HepG2 (cell line): Measurements from ENCODE around the gene ARL4D. TPM values are rescaled to one million over a fixed set of nuclear protein-coding genes. Genes with fewer than 3 reads are reported as not detected.
A peak's percentile ranks its signal among the peaks of the same experiment; 100 is the strongest.

ENCODE experiments used
- AFF4 ChIP-seq: sonication (generic); formaldehyde crosslinking; IDR thresholded peaks from 2 replicates; pipeline ENCODE4 v1.4.0; 2020; ENCODE audit warnings: missing genetic modification reagents
- ARID5B ChIP-seq: IDR thresholded peaks from 2 replicates; pipeline ENCODE4 v1.4.0; 2020; ENCODE audit warnings: mild to moderate bottlenecking, missing genetic modification reagents
- CENPT ChIP-seq: sonication (generic); formaldehyde crosslinking; IDR thresholded peaks from 2 replicates; pipeline ENCODE4 v1.8.0; 2022; ENCODE audit warnings: low read depth, mild to moderate bottlenecking, moderate library complexity, missing genetic modification reagents
- MNT ChIP-seq: fragments of 450-650 bp; IDR thresholded peaks from 2 replicates; pipeline ENCODE4 v1.6.1; 2016
- MTF1 ChIP-seq: sonication (generic); formaldehyde crosslinking; IDR thresholded peaks from 2 replicates; pipeline ENCODE4 v1.5.0; 2020; ENCODE audit warnings: missing genetic modification reagents
- NR2F6 ChIP-seq, 2 experiments: IDR thresholded peaks; 2 replicates each; pipeline ENCODE4 v1.6.1; 2016; ENCODE audit warnings: antibody characterized with exemption in 1 of 2, mild to moderate bottlenecking in 1 of 2
- PHB2 ChIP-seq: fragments of 450-650 bp; IDR thresholded peaks from 2 replicates; pipeline ENCODE4 v1.6.1; 2018; ENCODE audit not compliant: partially characterized antibody
- RBM22 ChIP-seq: fragments of 200-400 bp; formaldehyde crosslinking; optimal IDR thresholded peaks from 2 replicates; pipeline ENCODE3; 2017; ENCODE audit warnings: mild to moderate bottlenecking, low read length, moderate library complexity
- ZFP90 ChIP-seq: sonication (generic); formaldehyde crosslinking; IDR thresholded peaks from 2 replicates; pipeline ENCODE4 v1.8.0; 2022; ENCODE audit warnings: missing genetic modification reagents, mild to moderate bottlenecking, inconsistent platforms, borderline replicate concordance
- ZNF138 ChIP-seq: sonication (generic); formaldehyde crosslinking; IDR thresholded peaks from 2 replicates; pipeline ENCODE4 v1.5.0; 2020; ENCODE audit warnings: mild to moderate bottlenecking, low read depth, missing genetic modification reagents
- ZNF292 ChIP-seq: sonication (generic); formaldehyde crosslinking; IDR thresholded peaks from 2 replicates; pipeline ENCODE4 v1.8.1; 2022; ENCODE audit warnings: mild to moderate bottlenecking, low read depth, missing genetic modification reagents, borderline replicate concordance
- ZNF414 ChIP-seq: sonication (generic); formaldehyde crosslinking; IDR thresholded peaks from 2 replicates; pipeline ENCODE4 v1.5.0; 2020; ENCODE audit warnings: missing genetic modification reagents
- ZNF552 ChIP-seq: sonication (generic); formaldehyde crosslinking; IDR thresholded peaks from 2 replicates; pipeline ENCODE4 v1.9.0; 2022; ENCODE audit warnings: missing genetic modification reagents, mild to moderate bottlenecking, borderline replicate concordance
- ZNF879 ChIP-seq: sonication (generic); formaldehyde crosslinking; IDR thresholded peaks from 2 replicates; pipeline ENCODE4 v1.8.1; 2023; ENCODE audit warnings: missing genetic modification reagents
- polyA plus RNA-seq, 8 experiments: library from polyadenylated mRNA; depleted of rRNA in 3 of 8; stranded (reverse) in 7 of 8; unstranded in 1 of 8; fragments of >200 nt; fragmentation: Illumina TruSeq in 4 of 8; extraction: Trizol in 4 of 8; gene quantifications; 2 replicates each; pipeline versions ENCODE4 v1.2.1 to v1.2.3, GENCODE V29; 2011 to 2016; ENCODE audit warnings: low read depth in 4 of 8, missing spikeins in 1 of 8, mixed read lengths in 1 of 8; ENCODE audit not compliant: insufficient read depth in 1 of 8
- total RNA-seq, 5 experiments: library from RNA; depleted of rRNA; stranded (reverse); fragments of >200 nt; fragmentation: Illumina TruSeq; extraction: Trizol; gene quantifications; 2 replicates each; pipeline ENCODE4 v1.2.3, GENCODE V29; 2016; ENCODE audit warnings: low read depth in 1 of 5
- TF ChIP-seq, protein P1 (sequence below): sonication (generic); formaldehyde crosslinking; IDR thresholded peaks from 2 replicates; pipeline ENCODE4 v1.5.0; 2020; ENCODE audit warnings: missing genetic modification reagents, mild to moderate bottlenecking, borderline replicate concordance

The ARL4D gene
- total and polyA plus RNA-seq, 2 of the 13 experiments (the other 11 are each of a cell fraction or from before 2014, with no cell fraction given) = 9.0 to 25.9 TPM

GRCh38 chr17:43360739-43361505 lies 37.9 kb upstream of the ARL4D start (continued):
- peak; percentile 99 for TF ChIP-seq RBM22
- 0 out of 2 replicates have a peak, but pooled peaks have one; percentile 52 for TF ChIP-seq ZNF138 (CRISPR knock-in tag)
- TF ChIP-seq ZNF292 (CRISPR knock-in tag) = no peak
- TF ChIP-seq ZNF552 = peak; percentile 94
- peak; percentile 57; the same call in 1 of the 2 replicates for TF ChIP-seq NR2F6 (IDR thresholded peaks at IDR 0.05)
- peak; percentile 74 for TF ChIP-seq NR2F6 (CRISPR knock-in tag; IDR thresholded peaks at IDR 0.05)
- TF ChIP-seq MNT = 0 out of 2 replicates have a peak, but pooled peaks have one; percentile 1
- TF ChIP-seq ZNF879 (CRISPR knock-in tag) = no peak
- TF ChIP-seq, protein P1, sequence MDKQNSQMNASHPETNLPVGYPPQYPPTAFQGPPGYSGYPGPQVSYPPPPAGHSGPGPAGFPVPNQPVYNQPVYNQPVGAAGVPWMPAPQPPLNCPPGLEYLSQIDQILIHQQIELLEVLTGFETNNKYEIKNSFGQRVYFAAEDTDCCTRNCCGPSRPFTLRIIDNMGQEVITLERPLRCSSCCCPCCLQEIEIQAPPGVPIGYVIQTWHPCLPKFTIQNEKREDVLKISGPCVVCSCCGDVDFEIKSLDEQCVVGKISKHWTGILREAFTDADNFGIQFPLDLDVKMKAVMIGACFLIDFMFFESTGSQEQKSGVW (CRISPR knock-in tag) = no peak
- TF ChIP-seq AFF4 (CRISPR knock-in tag) = peak; percentile 98
- peak; percentile 98 for TF ChIP-seq CENPT (CRISPR knock-in tag)
- no peak for TF ChIP-seq PHB2
- TF ChIP-seq ARID5B (CRISPR knock-in tag) = peak; percentile 75
- peak; percentile 75 for TF ChIP-seq ZNF414 (CRISPR knock-in tag)
- peak; percentile 89; the same call in 1 of the 2 replicates for TF ChIP-seq MTF1 (CRISPR knock-in tag)
- peak; percentile 68; the same call in 1 of the 2 replicates for TF ChIP-seq ZFP90
